Astrocyte of the cerebellum (primary cell): ENCODE measurements around the gene POU5F2.
A peak's percentile ranks its signal among the peaks of the same experiment; 100 is the strongest.

Experiments used
- DNase-seq: peaks from one replicate; pipeline ENCODE4 v3.0.0-alpha.2; 2011; ENCODE audit warnings: low read depth
- H3K4me3 ChIP-seq: 2 replicates; pipeline ENCODE4 v1.5.1; 2011; ENCODE audit warnings: mild to moderate bottlenecking, low read depth, low read length, moderate library complexity
- CTCF ChIP-seq: IDR thresholded peaks from 2 replicates; pipeline ENCODE4 v1.5.1; 2012; ENCODE audit warnings: low read length, low read depth, moderate library complexity, mild to moderate bottlenecking; ENCODE audit errors: missing control alignments
- in situ Hi-C: cut with HindIII; loops from 2 replicates; pipeline ENCODE4 v1.10.0; 2017; ENCODE audit warnings: low sequenced_read_pairs

Gene POU5F2

GRCh38 chr5:93735378-93735777 is 6.0 kb downstream of the POU5F2 start:
- peak; percentile 20 for DNase-seq
- H3K4me3 ChIP-seq: no peak overlapping the region
- in situ Hi-C loops: no loop called here
- no peak for TF ChIP-seq CTCF

GRCh38 chr5:93731987-93732386 is 9.4 kb downstream of the POU5F2 start:
- in situ Hi-C loops: no loop called here
- no peak for DNase-seq
- H3K4me3 ChIP-seq: no peak overlapping the region
- no peak for TF ChIP-seq CTCF

- in situ Hi-C loops: no loop called here
- H3K4me3 ChIP-seq: no peak overlapping the region
- no peak for TF ChIP-seq CTCF
- DNase-seq: no peak
Measured at GRCh38 chr5:93726595-93726994, 14.8 kb downstream of the POU5F2 start.

- in situ Hi-C loops: no loop called here
Measured at GRCh38 chr5:93724791-93725190, 16.6 kb downstream of the POU5F2 start.

GRCh38 chr5:93723681-93724080 is 17.7 kb downstream of the POU5F2 start:
- no peak for TF ChIP-seq CTCF
- no peak for DNase-seq
- no peak overlapping the region for H3K4me3 ChIP-seq
- in situ Hi-C loops: no loop called here

More at GRCh38 chr5:93724791-93725190, 16.6 kb downstream of the POU5F2 start:
- no peak overlapping the region for H3K4me3 ChIP-seq
- no peak for DNase-seq
- TF ChIP-seq CTCF: no peak

GRCh38 chr5:93723005-93723404 is 18.4 kb downstream of the POU5F2 start:
- TF ChIP-seq CTCF: no peak
- H3K4me3 ChIP-seq: no peak overlapping the region
- in situ Hi-C loops: no loop called here
- DNase-seq: no peak

GRCh38 chr5:93722588-93722987 is 18.8 kb downstream of the POU5F2 start:
- DNase-seq: no peak
- in situ Hi-C loops: no loop called here
- H3K4me3 ChIP-seq: no peak overlapping the region
- no peak for TF ChIP-seq CTCF
